GM12875 (cell line): ENCODE data around the gene ARHGEF40.

Source experiments
- H3K4me3 ChIP-seq: one replicate; pipeline ENCODE4 v1.5.1; 2011; ENCODE audit warnings: low read depth, low read length, control low read depth
- CTCF ChIP-seq: IDR thresholded peaks from 2 replicates; pipeline ENCODE4 v1.5.1; 2011; ENCODE audit warnings: low read depth, mild to moderate bottlenecking, control low read depth, inconsistent platforms, low read length, moderate library complexity, borderline replicate concordance; ENCODE audit not compliant: insufficient read depth

The ARHGEF40 gene

DNA sequence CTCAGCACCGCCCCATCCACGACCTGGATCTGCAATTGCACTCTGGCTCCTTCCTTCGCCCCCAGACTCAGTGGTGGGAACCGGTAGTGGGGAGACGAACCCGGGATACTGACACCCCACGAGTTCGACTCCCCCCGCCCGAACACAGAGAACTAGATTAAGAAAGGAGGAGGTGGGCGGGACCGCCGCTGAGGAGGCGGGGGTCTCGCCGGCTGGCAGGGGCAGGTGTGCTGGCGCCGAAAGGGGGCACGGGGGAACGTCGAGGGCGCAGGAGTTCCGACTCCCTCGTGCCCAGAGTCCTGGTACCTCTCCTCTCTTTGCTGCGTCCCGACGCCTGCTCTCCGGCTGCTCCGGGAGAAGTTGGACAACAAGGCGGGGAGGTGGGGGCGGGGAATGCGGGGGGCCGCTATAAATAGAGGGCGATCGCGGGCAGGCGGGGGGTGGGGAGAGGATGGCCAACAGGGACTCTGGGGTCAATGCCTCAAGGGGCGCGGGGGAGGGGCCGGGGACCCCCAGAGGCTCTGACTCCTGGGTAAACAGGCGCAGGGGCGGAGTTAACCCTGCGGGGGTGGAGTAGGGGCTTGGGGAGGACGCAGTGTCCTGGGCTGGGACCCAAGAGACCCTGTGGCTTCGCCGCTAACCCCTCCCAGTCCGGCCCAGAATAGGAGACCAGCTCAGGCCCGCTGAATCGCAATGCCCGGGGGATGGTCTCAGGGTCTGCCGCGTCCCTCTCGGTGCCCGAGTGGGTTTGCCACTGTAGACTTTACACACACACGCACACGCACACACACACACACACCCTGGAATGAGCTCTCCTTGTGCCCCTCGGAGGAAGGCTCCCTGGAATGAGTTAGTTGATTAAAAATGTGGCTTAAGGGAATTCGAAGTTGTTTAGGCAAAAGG, 44.5 kb upstream of the ARHGEF40 start:
- H3K4me3 ChIP-seq = no peak overlapping the region

DNA sequence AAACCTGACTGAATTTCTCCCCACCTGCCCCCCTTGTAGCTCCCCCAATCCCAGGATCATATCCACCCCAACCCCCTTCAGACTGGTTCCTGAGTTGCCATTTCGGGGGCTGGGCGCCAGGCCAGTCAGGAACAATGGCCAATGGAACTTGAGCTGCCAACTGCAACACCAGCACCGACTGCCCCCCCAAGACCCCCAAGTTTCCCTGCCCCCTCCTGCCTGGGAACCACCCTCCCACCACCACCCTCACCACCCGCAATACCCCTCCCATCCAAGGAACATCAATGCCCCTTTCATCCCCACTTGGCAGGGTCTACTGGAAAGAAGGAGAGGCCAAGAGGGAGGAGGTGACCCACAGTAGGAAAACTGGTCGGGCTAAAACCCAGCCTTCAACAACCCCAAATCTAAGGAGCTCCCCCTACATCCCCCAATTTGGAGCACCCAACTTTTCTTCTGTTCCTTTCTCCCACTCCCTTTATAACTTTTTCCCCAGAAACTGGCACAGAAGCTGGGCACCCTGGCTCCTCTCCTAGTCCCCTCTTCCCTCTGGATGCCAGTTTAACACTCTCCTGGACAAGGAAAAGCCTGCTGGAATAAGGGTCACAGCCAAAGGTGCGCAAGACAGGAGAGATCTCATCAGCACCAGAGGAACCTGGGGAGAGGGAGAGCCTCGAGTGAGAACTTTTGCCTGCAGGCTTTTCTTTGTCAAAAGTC, 43.7 kb upstream of the ARHGEF40 start:
- TF ChIP-seq CTCF = no peak
- no peak overlapping the region for H3K4me3 ChIP-seq

More for the DNA sequence above, 44.5 kb upstream of the ARHGEF40 start:
- no peak for TF ChIP-seq CTCF

- TF ChIP-seq CTCF = no peak
- no peak overlapping the region for H3K4me3 ChIP-seq
Observed at GRCh38 chr14:21026988-21027315, 43.2 kb upstream of the ARHGEF40 start.

GRCh38 chr14:21029917-21030316, 40.2 kb upstream of the ARHGEF40 start, which contains the start of gene TPPP2:
TSS of gene TPPP2 (plus strand) at chr14:21030217. CDS start at chr14:21030582, 365 bp downstream.
- H3K4me3 ChIP-seq = no peak within 1 kb of the TSS
- no peak for TF ChIP-seq CTCF

DNA sequence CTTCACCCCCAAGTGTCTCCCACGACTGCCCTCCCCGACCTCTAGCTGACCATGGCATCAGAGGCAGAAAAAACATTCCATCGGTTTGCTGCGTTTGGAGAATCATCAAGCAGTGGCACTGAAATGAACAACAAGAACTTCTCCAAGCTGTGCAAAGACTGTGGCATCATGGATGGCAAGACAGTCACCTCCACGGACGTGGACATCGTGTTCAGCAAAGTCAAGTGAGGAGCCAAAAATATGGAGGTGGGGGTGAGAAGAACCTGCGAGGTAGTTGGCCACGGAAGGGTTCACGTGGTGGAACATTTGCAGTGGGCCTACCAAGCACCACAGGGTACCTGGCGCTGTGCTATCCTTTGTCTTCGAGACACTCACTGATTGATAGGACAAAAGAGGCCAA, 39.6 kb upstream of the ARHGEF40 start:
- no peak for TF ChIP-seq CTCF
- H3K4me3 ChIP-seq = no peak overlapping the region

DNA sequence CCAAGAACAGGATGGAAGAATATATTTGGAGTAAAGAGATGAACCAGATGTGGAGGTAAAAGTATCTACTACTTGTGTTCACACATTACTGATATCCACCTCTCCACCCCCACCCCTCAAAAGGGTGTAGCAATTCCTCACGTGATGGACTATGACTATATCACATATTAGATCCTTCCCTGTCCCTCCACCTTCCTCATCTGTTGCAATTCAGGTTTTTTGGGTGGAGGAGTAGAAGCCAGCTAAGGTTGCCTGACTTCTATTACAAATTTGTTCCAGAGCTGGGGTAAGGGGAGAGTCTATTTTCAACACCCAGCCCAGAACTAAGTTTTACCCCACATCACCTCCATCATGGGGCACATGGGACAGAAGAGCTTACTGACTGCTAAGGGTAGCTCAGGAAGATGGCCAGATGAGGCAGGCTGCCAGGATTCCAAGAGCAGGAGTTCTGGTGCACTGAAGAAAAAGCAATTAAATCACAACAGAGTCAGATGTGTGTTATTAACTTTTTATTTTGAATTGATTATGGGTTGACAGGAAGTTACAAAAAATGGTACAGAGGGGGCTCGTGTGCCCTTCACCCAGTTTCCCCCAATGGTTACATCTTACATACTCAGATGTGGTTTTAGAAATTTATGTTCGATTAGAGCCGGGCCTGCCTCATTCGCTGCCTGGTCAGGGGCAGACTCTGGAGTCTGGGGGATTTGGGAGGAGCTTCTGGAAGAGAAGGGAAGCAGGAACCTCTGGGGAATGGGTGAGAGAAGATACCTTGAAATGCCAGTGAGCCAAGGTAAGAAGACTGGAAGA, 37.6 kb upstream of the ARHGEF40 start:
- TF ChIP-seq CTCF = no peak
- H3K4me3 ChIP-seq = no peak overlapping the region
